GM19438 (cell line): Measurements from ENCODE around the gene CLASP1.
"Not testable (repeated sequence)": the region's sequence is repeated elsewhere in the genome, so short reads cannot be mapped to it uniquely, and the experiment has no call there.

Source experiments
- ATAC-seq: cut with Tn5 transposase; IDR thresholded peaks from one replicate; pipeline ENCODE4 v1.9.1; 2021; ENCODE audit warnings: low read depth; ENCODE audit not compliant: unreplicated experiment

CLASP1 gene

DNA sequence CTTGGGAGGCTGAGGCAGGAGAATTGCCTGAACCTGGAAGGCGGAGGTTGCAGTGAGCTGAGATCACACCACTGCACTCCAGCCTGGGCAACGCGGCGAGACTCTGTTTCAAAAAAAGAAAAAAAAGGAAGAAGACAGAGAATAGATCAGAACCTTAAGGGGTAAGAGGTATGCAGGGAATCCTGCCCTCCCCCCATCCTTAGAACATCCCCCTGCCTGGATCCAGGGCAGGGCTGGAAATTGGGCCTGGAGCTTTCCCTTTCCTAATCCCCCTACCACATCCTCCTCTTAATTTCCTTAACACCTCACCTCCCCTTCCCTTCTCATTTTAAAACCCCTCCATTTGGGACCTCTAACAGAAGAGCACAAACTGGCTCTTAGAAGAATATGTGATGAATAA is 62.1 kb downstream of the CLASP1 start:
- ATAC-seq, result no peak

DNA sequence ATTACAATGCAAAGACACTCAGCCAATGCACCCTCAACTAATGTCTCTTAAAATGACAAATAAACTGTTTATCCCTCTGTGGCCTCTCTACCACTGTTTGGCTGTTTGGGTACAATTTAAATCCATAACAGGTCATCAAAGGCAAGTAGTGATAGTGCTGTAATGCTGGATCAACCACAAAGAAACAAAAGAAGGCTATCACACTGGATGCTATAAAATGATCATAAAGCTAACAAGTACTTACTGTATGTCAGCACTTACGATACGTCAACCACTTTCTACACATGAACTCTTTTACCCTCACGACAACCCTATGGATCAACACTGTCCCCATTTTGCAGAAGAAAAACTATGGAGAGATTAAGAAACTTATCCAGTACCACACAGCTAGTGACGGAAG is 64.5 kb downstream of the CLASP1 start:
- ATAC-seq, result no peak

DNA sequence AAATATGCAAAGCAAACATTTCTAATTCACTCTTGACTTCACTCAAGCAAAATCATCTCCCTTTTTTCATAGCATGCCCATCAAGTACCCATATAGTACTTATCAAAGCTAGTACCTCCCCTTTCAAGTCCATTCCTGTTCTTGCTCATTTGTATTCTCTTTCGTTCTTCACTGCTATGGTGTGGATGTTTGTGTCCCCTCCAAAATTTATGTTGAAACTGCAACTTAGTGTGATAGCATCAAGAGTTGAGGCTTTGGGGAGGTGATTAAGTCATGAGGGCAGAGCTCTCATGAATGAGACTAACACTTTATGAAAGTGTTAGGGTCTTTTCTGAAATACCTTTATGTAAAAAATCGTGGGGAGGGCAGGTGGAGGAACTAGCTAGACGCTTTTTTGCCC is 65.7 kb downstream of the CLASP1 start:
- no peak for ATAC-seq

DNA sequence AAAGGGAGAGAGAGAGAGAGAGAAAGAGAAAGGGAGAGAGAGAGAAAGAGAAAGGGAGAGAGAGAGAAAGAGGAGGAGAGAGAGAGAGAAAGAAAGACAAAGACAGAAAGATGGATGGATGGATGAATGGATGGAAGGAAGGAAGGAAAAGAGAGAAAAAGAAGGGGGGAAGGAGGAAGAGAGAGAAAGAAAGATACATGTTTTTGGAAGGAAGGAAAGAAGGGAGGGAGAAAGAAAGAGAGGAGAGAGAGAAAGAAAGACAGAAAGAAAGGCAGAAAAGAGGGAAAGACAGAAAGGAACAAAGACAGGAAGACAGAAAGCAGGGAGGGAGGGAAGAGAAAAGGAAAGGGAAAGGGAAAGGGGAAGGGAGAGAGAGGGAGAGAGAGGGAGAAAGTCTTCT is 67.0 kb downstream of the CLASP1 start:
- ATAC-seq, result no peak

DNA sequence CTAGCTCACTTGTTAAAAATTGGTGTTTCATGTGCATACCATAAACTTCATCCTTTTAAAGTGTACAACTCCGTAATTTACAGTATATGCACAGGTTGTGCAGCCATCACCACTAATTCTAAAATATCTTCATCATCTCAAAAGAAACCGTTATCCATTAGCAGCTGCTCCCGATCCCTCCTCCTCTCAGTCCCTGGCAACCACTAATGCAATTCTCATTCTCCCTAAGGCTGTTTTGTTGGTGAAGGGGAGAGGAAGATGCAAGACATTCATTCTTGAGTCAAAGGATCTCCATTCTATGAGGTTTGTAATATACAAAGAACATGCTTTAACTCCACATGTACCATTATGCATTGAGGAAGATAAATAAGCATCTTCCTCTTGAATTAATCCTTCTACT is 70.0 kb downstream of the CLASP1 start:
- ATAC-seq, result no peak

DNA sequence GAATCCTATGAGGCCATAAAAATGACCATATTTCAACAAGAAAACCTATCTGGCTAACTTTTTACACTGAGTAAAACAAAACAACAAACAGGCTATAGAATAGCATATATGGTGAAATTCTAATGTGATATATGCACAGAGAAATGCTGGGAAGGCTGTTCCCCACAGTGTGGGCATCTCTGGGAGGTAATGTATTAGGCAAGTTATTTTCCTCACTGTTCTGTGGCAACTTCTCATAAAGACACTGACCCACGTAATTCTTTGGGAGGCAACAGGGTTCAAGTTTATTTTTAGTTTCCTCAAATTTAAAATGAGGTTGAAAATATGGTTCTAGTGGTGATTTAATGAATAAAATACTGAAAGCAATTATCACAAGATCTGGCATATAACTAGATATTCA is 71.9 kb downstream of the CLASP1 start:
- no peak for ATAC-seq

DNA sequence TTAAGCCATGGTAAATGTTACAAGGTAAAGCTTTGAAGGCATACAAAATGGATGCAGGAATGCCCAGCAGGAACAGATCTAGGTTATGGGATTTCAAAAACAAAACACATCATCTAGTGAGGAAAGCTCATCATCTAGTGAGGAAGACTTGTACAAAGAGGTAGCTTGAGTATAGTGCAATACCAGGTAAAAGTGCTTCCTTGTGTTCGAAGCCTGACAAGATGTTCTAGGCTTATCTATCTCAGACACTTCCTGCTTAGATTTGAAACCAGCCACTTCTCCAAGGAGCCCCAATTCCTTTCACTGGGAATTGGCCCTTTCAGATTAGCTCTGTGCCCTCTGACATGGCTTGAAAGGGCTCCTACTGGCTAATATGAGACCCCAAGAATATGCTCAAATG is 73.0 kb downstream of the CLASP1 start:
- no peak for ATAC-seq

DNA sequence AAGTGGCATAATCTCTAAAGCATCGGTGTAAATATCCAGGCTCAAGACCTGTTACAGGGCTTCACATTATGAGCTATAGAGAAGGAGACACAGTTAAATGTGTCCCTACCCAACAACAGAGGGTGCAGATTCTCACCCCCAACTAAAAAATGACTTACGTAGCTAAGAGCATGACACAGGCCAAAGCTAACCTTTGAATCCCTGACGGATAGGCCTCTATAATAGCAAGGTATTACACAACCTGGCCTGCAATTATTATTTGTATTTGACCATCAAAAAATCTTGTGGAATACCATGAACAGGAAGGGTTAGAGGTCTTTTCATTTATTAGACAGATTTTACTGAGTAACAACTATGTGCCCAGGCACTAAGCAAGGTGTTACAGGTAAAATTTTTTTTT is 73.5 kb downstream of the CLASP1 start:
- no peak for ATAC-seq

DNA sequence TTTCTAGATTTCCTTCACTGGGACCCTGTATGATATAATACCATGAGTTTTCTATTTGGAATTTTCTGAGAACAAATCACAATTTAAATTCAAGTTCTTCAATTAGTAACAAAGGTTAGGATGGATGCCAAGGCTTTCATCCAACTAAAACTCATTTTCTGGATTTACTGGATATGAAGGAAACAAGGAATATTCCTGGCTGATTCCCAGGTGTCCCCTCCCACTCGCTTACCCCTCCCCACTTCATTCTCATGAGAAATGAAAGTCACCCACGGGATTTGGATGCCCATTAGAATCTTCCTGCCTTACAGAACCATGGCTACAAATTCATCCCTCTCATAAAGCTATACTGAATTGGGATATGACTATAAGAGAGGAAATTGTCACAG is 78.6 kb downstream of the CLASP1 start:
- ATAC-seq, result no peak

DNA sequence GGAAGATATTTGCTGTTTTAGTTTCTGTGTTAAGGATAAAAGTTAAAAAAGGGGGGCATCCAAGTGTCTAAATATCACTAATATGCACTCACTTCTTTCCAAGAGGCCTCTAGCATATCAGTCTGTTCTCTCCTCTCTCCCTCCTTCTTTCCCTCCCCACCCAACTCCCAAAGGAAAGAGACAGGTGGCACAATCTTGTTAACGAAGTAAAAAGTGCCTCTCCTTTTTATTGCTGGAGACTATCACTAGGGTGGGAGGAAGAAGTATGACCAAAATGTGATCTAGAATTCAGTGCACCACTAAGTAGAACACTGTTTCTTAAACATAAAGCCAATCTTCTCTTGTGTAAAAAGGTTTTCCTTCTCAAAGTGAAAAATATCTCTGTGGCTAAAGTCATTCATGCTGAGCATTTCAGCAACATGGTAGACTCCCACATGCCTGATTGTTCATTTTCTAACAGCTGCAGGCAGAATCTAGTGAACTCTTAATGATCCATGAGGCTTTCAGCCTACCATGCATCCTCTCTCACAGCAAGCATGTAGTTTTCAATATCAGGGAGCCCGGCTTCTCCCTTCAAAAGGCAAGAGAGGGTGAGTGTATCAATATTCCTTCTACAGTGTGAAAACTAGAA is 79.1 kb downstream of the CLASP1 start:
- no peak for ATAC-seq

DNA sequence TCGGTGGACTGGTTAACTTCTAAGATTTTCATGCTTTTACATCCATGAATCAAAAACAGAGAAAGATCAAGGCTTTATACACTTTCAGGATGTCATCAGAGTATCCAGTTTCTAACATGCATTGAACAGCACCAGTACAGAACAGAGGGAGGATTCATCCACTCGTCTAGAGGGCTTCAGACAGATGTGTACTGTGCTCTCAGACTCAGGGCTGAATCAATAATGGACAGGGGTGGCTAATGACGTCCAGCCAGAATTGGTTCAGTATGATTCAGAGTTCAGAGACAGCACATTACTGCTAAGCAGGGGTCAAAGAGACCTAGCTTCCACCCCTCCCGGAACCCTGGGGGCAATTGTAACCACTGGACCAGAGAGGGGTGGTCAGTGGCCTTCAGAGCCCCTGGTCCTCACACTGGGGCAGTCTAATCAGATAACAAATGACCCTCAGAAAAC is 81.3 kb downstream of the CLASP1 start:
- ATAC-seq, result no peak

DNA sequence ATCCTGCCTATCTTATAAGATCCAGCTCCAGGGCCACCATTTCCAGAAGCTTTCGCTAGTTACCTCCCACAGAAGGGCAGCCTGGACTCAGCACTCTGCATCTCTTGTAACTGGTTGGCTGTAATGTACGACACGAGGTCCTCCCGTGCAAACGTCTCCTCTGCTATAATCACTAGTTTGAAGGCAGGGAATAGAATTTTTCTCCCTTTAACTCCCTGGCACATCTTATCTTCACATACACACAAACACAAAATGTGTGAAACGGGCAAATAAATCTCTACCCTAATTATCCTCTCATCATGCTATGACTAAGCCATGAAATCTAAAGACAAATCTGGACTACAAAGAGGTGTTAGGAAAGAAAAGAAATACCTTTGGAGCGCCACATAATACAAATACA is 81.8 kb downstream of the CLASP1 start:
- ATAC-seq, result no peak

DNA sequence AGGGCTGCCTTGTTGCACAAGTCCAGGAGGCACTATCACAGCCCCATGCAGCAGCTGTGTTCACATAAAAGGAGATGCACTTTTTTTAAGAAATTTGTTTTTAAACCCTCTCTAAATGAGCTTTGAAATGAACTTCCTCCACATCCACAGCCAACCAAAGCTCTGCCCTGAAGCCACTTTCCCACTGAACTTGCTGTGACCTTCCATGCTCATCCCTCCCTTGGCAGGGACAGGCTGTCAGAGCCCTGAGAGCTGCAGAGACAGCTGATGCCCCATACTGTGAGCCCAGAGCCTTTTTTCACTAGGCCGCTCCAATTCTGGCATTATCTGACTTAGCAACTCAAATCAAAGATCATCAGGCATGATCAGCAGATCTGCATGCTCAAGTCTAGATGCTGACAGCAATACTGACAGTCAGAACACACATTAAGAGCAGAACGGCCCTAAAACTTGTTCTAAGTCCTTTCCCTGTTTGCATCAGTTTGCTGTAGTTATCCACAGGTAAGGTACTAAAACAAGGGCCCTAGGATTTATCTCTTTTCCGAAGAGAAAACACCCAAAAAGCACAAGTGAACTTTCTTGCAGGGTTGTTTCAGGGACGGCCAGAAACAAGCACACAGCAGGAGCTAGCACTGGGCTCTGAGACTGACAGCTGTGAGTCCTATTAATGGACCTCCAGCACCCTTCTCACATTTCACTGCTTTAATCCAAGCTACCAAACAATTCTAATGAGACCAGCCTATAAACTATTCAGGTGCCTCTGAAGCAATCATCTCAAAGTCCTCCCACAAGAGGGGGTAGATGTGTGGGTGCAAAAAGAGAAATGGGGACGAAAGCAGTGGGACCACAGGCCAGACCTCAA is 83.6 kb downstream of the CLASP1 start:
- no peak for ATAC-seq

DNA sequence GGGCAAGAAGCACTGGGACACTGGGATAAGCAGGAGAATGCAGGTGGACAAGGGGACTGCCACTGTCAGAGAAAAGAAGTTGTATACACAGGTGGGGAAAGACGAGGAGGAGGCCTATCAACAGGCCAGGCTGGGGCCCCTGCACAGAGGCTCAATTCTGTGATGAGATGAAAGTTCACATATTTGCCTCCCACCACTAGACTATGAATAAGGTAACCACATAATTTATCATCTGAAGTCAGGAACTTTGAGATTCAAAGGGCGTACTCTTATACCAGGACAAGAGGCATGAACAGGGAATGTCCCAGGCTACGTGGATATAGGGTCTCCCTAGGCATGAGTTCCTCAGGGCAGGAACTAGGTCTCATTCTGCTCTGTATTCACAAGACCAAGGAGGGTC is 84.4 kb downstream of the CLASP1 start:
- no peak for ATAC-seq

DNA sequence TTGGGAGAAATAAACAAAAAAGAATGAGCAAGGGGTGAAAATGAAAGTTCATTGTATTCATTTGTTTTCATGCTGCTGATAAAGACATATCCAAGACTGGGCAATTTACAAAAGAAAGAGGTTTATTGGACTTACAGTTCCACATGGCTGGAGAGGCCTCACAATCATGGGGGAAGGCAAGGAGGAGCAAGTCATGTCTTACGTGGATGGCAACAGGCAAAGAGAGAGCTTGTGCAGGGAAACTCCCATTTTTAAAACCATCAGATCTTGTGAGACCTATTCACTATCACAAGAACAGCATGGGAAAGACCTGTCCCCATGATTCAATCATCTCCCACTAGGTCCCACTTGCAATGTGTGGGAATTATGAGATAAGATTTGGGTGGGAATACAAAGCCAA is 85.5 kb downstream of the CLASP1 start:
- ATAC-seq, result not testable (repeated sequence)

DNA sequence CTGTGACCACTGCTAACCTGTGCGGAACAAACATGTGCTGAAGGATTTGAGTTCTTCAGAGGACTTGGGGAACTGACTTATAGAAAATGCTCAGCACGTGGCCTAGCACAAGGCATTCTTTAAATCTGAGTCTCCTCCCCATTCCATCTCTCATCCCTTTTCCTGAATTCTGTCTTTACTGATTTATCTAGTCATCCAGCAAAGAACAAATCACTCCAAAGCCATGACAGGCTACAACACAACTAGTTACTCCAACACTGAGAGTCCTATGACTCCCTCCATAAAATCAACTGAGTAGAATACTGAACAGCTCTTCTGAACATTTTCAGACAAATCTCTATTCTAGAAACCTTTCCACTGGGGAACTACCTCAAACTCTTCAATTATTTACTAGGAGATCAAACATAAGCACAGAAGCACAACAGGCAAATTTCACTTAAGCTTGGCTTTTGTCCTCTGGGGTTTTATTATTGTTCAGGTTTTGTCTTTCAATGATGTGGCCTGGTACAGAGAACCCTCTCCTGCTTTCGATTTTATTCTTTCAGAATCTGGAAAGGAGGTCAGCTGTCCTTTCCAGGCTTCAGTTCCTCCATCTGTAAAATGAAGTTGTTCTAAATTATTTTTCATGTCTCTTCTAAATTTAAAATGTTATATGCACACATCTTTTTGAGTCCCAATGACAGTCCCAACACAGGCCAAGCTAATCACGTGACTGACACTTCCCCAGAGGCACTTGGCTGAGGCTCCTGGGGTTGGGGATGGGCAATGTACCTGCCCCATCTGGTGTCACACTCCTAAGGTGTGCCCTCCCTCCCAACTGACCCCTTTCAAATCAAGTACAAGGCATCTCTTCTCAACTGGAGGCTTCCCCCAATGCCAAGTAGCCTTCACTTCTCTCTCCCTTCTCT is 86.7 kb downstream of the CLASP1 start:
- peak; percentile 71 for ATAC-seq

DNA sequence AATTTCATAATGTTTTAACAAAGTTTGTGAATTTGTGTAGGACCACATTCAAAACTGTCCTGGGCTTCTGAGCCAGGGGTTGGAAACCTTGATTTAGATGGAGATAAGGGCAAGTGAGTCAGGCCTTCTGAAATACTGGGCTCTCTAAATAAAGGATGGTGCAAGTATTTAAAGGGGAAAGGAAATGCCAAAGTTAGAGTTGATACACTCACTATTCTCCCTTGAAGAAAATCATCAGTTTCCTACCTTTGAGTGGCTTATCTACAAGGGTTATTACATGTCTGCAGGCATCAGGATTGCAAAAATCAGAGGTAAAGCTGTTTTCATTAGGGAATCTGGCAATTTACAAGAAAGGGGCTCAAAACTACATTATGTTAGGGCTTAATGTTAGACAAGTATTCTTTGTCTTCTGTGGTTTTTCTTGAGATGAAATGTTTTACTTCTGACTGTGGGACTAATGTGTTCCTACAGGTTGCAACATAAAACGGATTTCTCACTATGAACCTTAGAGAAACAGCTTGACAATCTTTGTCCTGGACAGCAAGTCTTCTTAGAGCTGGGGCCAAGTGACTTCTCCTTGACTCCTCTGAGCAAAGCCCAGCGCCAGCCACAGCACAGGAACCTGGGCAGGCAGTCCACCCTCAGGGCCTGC is 87.5 kb downstream of the CLASP1 start:
- ATAC-seq, result no peak

DNA sequence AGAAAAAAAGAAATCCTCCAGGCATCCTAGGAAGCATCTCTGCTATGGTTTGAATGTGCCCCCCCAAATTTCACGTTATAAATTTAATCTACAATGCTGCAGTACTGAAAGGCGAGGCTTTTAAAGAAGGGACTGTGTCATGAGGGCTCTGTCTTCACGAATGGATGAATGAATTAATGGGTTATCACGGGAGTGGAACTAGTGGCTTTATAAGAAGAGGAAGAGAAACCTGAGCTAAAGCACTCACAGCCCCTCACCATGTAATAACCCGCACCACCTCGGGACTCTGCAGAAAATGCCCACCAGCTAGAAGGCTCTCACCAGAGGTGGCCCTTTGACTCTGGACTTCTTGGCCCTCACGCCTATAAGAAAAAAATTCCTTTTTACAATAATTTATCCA is 90.9 kb downstream of the CLASP1 start:
- ATAC-seq, result no peak

DNA sequence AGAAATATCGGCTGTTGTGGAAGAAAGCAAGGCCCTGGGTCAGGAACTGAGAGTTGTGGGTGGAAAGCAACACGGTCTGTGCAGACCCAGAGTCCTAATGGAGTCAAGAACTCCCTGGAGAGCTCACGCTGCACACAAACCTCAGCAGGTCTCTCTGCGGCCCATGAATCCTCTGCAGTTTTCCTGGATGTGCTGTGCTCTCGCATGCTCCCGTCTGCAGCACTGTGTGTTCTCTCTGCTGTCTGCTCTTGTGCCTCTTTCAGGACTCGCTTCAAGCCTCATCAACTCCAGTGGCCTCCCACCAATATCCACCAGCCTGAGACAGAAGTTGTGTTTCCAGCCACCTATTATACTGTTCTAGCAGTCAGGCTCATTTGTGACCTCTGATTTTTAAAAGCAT is 94.3 kb downstream of the CLASP1 start:
- ATAC-seq, result no peak

DNA sequence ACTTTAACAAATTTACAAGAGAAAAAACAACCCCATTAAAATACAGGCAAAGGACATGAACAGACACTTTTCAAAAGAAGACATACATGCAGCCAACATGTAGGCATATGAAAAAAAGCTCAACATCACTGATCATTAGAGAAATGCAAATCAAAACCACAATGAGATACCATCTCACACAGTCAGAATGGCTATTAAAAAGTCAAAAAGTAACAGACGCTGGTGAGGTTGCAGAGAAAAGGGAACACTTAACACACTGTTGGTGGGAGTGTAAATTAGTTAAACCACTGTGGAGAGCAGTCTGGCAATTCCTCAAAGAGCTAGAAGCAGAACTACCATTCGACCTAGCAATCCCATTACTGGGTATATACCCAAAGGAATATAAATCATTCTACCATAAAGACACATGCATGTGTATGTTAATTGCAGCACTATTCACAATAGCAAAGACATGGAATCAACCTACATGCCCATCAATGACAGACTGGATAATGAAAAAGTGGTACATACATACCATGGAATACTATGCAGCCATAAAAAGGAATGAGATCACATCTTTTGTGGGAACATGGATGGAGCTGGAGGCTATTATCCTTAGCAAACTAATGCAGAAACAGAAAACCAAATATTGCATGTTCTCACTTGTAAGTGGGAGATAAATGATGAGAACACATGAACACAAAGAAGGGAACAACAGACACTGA is 96.6 kb downstream of the CLASP1 start:
- peak; percentile 51 for ATAC-seq
